ENCODE measurements around the gene FNDC3B.

DNA sequence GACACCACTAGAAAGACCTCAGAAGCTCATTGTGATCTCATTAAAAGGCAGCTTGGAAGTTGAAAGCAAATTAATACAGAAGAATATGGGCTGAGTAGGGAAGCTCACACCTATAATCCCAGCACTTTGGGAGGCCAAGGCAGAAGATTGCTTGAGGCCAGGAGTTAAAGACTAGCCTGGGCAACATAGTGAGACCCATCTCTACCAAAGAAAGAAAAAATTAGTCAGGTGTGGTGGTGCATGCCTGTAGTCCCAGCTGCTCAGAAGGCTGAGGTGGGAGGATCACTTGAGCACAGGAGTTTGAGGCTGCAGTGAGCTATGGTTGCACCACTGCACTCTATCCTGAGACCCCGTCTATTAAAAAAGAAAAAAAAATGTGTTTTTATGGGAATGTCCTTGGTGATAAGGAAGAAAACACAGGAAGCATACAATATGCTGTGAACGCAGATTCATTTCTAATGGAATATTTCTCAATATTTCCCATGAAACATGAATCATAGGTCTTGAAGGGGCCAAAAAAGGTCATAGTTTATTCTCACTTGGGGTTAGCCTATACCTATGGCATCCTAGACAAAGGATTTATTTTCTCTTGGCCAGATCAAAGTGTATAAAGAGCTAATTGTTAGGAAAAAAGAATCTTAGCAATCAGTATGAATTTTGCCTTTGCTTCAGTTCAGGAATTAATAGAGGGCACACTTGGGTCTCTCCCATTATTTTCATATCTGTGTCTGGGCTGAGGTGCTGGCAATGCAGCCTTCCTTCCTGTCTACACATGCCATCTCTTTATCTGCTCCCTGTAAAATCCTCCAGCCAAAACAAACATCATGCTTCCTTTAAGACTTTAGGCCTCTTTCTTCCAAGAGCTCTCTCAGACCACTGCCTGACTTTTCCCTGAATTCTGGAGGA lies 98.2 kb downstream of the FNDC3B start:
- TF ChIP-seq PPARD (CRISPR knock-in tag; IDR thresholded peaks at IDR 0.05) (no peak), HNRNPK (IDR thresholded peaks at IDR 0.05; ENCODE audit: low read depth, low read length, poor library complexity, severe bottlenecking) (no peak), TCF7 (IDR thresholded peaks at IDR 0.05; ENCODE audit: borderline replicate concordance) (no peak)
